HUES64 (cell line): ENCODE results near the gene TLX2.

Source experiments
- H3K27ac ChIP-seq: 2 replicates; pipeline ENCODE4 v1.7.0; 2013; ENCODE audit warnings: low read depth, low read length, inconsistent platforms
- H3K27me3 ChIP-seq: 2 replicates; pipeline ENCODE4 v1.6.1; 2013; ENCODE audit warnings: mild to moderate bottlenecking, low read length; ENCODE audit not compliant: insufficient read depth
- H3K36me3 ChIP-seq: 2 replicates; pipeline ENCODE4 v1.6.1; 2013; ENCODE audit warnings: mild to moderate bottlenecking, low read length; ENCODE audit not compliant: insufficient read depth
- H3K4me1 ChIP-seq: 2 replicates; pipeline ENCODE4 v1.6.1; 2013; ENCODE audit warnings: mild to moderate bottlenecking, low read length, moderate library complexity; ENCODE audit not compliant: insufficient read depth
- H3K4me3 ChIP-seq: 2 replicates; pipeline ENCODE4 v1.5.1; 2013; ENCODE audit warnings: mild to moderate bottlenecking, low read length, moderate library complexity
- H3K9ac ChIP-seq: 2 replicates; pipeline ENCODE4 v1.6.1; 2013; ENCODE audit warnings: mild to moderate bottlenecking, low read depth, low read length
- H3K9me3 ChIP-seq: 2 replicates; pipeline ENCODE4 v1.6.1; 2013; ENCODE audit warnings: low read depth, low read length; ENCODE audit not compliant: insufficient read depth
- WGBS: fragments of 150-250, 120-280 bp; methylation state at CpG from one replicate; pipeline ENCODE4 v1.1.7; 2013; ENCODE audit warnings: missing lambda C conversion rate; 5-methylcytosine and 5-hydroxymethylcytosine counted together

Gene TLX2

DNA sequence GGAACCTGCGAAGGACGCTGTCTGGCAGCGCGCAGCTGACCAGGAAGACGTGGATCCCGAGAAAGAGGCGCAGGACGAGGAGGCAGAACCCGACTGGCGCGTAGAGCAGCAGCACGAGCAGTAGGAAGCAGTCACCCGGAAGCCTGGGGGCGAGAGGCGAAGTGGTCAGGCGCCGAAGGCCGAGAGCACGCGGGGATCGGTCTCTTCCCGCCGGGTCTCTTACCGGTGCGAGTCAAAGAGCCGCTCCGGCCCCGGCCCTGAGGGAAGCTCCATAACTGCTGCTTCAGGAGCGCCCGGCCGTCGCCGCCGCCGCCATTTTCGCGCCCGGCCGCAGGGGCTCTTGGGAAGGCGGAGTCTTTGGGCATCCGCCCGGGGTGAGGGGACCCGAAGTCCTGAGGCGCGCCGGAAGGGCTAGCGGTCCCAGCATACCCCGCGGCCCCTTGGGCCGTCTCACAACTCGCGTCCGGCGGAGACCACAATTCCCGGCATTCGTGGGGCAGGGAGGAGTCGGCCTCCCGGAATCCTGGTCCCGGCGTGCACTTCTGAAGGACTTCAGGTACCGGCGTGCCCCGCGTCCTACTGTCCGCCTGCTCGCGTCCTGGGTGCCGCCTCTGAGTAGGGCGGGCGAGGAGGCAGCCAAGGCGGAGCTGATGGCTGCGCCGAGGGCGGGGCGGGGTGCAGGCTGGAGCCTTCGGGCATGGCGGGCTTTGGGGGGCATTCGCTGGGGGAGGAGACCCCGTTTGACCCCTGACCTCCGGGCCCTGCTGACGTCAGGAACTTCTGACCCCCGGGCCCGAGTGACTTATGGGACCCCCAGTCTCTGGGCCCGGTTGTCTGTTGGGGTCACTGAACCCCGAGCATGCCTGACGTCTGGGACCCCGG is 15.3 kb downstream of the TLX2 start, which contains the start of the genes AUP1 and HTRA2:
TSS of gene AUP1 (minus strand) at position 350 of the 882 bp plus-strand sequence. CDS start at position 273, 77 bp downstream.
TSS of gene HTRA2 (plus strand) at position 577 of the 882 bp plus-strand sequence. CDS start at position 651, 74 bp downstream.
- under 1% methylated on average over 87 of the region's 87 CpGs for WGBS
- Histone ChIP-seq H3K36me3 (peaks cover 51% of the 10 kb centered on the region), H3K27ac (peak within 1 kb of the TSS; percentile 83)

DNA sequence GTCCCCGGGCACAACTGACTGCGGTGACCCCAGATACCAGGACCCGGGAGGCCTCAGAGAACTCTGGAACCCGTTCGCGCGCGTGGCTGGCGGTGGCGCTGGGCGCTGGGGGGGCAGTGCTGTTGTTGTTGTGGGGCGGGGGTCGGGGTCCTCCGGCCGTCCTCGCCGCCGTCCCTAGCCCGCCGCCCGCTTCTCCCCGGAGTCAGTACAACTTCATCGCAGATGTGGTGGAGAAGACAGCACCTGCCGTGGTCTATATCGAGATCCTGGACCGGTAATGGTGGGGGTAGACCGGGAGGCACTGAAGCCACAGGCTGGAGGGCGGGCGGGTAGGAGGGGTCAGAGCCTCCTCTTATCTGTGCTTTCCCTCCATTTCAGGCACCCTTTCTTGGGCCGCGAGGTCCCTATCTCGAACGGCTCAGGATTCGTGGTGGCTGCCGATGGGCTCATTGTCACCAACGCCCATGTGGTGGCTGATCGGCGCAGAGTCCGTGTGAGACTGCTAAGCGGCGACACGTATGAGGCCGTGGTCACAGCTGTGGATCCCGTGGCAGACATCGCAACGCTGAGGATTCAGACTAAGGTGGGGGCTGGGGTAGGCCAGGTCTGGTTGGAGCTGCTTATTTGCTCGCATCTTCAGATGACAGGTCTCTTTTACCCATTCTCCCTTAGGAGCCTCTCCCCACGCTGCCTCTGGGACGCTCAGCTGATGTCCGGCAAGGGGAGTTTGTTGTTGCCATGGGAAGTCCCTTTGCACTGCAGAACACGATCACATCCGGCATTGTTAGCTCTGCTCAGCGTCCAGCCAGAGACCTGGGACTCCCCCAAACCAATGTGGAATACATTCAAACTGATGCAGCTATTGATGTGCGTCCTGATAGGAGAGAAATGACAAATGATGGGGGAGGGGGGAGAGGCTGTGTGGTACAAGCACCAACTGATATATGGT is 16.3 kb downstream of the TLX2 start:
- Histone ChIP-seq H3K27ac (0 out of 2 replicates have a peak overlapping the region, but pooled peaks have one; percentile 41), H3K27me3 (no peaks in the 10 kb centered on the region), H3K4me1 (peaks cover 4% of the 10 kb centered on the region; the same call in 1 of the 2 replicates), H3K9ac (peak overlapping the region; percentile 80), H3K9me3 (no peaks in the 10 kb centered on the region), H3K36me3 (peaks cover 51% of the 10 kb centered on the region), H3K4me3 (peak overlapping the region; percentile 90)
- 10% methylated on average over 54 of the region's 54 CpGs for WGBS

More for the DNA sequence above, 15.3 kb downstream of the TLX2 start, which contains the start of the genes AUP1 and HTRA2:
- H3K4me3 ChIP-seq: peak within 1 kb of the TSS; percentile 90
- no peaks in the 10 kb centered on the region for H3K27me3 ChIP-seq
- no peaks in the 10 kb centered on the region for H3K9me3 ChIP-seq
- peaks cover 4% of the 10 kb centered on the region; the same call in 1 of the 2 replicates for H3K4me1 ChIP-seq
- peak within 1 kb of the TSS; percentile 93 for H3K9ac ChIP-seq

DNA sequence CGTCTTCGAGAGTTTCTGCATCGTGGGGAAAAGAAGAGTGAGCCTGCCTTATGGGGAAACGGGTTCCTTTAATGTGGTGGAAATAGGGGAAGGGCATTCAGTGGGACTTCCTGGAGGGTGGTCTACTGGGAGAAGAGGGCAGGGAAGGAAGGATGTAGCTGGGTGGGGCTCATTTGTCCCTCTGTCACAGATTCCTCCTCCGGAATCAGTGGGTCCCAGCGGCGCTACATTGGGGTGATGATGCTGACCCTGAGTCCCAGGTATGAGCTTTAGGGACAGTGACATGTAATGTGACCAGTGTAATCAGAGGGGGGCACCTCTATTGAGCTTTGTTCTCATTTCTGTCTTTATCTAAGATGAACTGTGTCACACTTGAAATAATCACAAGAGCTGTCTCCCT is 17.4 kb downstream of the TLX2 start:
- H3K4me3 ChIP-seq: no peak overlapping the region
- H3K9me3 ChIP-seq: no peaks in the 10 kb centered on the region
- no peak overlapping the region for H3K9ac ChIP-seq
- 86% methylated on average over 7 of the region's 7 CpGs for WGBS
- peaks cover 4% of the 10 kb centered on the region; the same call in 1 of the 2 replicates for H3K4me1 ChIP-seq
- H3K27ac ChIP-seq: no peak overlapping the region
- H3K36me3 ChIP-seq: peaks cover 46% of the 10 kb centered on the region
- no peaks in the 10 kb centered on the region for H3K27me3 ChIP-seq

DNA sequence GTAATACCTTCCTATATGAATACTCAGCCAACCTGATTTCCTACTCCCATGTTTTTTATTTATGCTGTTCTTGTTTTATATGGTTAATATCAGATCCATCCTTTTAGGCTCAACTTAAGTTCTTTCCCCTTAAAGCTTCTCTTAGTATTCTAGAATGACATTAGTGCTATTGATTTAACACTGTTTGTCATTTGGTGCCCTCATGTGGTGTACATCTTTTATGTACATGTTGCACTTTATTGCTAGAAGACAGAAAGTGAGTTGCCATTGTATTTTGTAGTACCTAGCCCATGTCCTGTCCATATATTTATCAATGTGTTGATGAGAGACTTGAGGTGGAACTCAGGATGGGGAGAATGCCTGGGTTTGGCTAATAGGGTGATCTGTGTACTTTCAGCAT is 18.0 kb downstream of the TLX2 start:
- Histone ChIP-seq H3K27ac (no peak overlapping the region), H3K9ac (no peak overlapping the region), H3K4me3 (no peak overlapping the region), H3K27me3 (no peaks in the 10 kb centered on the region), H3K4me1 (peaks cover 4% of the 10 kb centered on the region; the same call in 1 of the 2 replicates), H3K36me3 (peaks cover 40% of the 10 kb centered on the region), H3K9me3 (no peaks in the 10 kb centered on the region)

DNA sequence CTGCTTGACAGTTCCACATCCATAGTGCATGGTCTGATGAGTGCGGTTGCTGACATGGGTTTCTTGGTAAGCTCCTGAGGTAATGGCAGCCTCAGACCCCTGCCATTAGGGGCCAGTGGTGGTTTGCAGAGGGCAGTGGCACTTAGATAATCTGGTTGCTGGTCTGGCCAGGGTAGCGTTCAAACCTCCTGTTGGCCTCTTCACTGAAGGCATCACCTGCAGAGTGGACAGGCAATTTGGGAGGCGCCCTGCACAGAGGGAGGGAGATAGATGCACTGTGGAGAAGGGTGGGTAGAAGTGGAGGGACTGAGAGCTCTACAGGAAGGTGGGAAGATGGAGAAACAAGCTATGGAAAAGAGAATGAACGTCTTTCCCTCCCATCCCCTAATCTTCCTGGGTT is 19.2 kb downstream of the TLX2 start:
- H3K36me3 ChIP-seq: peaks cover 30% of the 10 kb centered on the region
- no peak overlapping the region for H3K9ac ChIP-seq
- 89% methylated on average over 4 of the region's 4 CpGs for WGBS
- H3K4me3 ChIP-seq: no peak overlapping the region
- no peak overlapping the region for H3K27ac ChIP-seq
- peaks cover 3% of the 10 kb centered on the region; the same call in 1 of the 2 replicates for H3K4me1 ChIP-seq
- H3K27me3 ChIP-seq: no peaks in the 10 kb centered on the region
- no peaks in the 10 kb centered on the region for H3K9me3 ChIP-seq

DNA sequence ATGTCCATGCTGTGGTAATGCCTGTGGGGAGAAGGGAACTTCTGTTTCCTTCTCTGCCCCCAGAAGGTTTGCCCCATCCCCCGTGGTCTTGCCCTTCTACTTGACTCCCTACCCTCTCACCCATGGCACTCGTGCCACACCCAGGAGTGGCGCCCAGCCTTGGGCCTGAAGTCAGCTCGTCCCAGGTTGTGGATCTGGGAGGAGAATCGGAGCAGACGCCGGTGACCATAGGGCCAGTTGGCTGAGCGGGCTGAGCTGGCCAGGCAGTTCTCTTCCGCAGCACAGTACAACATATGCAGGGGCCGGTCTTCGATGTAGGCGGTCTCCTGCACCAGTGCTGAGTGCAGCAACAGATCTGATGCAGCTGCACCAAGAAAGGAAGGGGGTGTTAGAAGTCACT is 20.2 kb downstream of the TLX2 start:
- no peak overlapping the region for H3K27ac ChIP-seq
- no peak overlapping the region for H3K4me3 ChIP-seq
- 0 out of 2 replicates have a peak, but pooled peaks cover 4% of the 10 kb centered on the region for H3K4me1 ChIP-seq
- H3K27me3 ChIP-seq: no peaks in the 10 kb centered on the region
- no peaks in the 10 kb centered on the region for H3K9me3 ChIP-seq
- WGBS: 95% methylated on average over 12 of the region's 12 CpGs
- H3K36me3 ChIP-seq: peaks cover 30% of the 10 kb centered on the region
- H3K9ac ChIP-seq: no peak overlapping the region

DNA sequence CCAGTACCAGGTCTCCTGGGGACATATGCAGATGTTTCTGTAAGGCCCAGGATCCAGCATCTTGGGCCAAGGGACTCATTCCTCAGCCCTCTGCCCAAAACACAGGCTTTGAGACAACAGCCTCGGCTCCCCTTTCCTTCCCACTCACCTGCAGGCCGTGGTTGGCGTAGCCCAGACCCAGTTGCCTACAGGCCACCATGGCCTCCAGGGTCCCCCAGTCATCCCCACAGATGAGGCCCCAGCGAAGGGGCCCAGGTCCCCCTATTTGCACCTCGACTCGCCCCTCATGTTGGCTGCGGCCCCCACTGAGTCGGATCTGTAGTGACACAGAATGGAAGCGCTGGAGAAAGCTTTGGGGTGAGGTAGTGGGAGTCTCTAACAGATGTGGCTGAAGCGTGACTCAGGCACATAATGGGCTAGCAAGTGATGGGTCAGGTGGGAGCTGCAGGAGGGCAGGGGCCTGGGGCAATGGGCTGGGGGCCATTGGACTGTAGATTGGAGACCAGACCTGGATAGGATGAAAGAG is 21.3 kb downstream of the TLX2 start:
- no peaks in the 10 kb centered on the region for H3K27me3 ChIP-seq
- no peak overlapping the region for H3K27ac ChIP-seq
- 95% methylated on average over 10 of the region's 10 CpGs for WGBS
- H3K4me1 ChIP-seq: 0 out of 2 replicates have a peak, but pooled peaks cover 4% of the 10 kb centered on the region
- no peak overlapping the region for H3K9ac ChIP-seq
- H3K4me3 ChIP-seq: no peak overlapping the region
- peaks cover 32% of the 10 kb centered on the region for H3K36me3 ChIP-seq
- H3K9me3 ChIP-seq: no peaks in the 10 kb centered on the region

DNA sequence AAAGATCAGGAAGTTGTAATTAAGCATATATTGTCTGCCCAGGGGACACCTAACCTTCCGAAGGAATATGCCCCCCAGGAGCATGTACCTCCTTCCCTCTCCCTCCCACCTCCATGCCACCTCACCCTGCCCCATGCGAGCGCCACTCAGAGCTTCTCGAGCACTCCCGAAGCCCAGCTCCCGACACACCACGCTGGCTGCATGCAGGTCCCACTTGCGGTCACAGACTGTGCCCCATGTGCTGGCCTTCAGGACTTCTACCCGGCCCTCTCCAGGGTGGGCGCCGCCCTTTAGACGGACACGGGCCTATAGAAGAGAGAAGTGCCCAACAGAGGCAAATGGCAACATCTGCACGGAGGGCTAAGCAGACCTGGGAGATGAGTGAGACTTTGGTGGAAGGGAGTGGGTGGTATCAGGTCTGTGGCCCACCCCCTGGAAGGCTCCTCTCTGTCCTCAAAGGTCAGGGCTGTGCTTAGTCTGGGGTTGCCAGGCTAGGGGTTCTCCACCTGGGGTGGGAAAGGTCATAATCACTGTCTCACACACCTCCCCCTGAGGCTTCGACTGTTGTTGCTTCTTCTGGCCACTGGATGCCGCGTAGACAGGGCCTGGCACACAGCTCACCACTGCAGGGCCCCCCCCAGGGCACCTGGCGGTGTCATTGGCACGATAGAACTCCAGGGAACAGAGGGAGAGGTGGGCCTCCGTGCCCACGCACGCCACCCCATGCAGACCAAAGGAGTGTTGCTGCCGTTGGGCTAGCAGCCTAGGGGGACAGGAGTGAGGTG is 22.1 kb downstream of the TLX2 start:
- peaks cover 27% of the 10 kb centered on the region for H3K36me3 ChIP-seq
- WGBS: 93% methylated on average over 23 of the region's 23 CpGs
- no peak overlapping the region for H3K9ac ChIP-seq
- H3K27me3 ChIP-seq: no peaks in the 10 kb centered on the region
- 0 out of 2 replicates have a peak, but pooled peaks cover 4% of the 10 kb centered on the region for H3K4me1 ChIP-seq
- no peak overlapping the region for H3K4me3 ChIP-seq
- no peak overlapping the region for H3K27ac ChIP-seq
- no peaks in the 10 kb centered on the region for H3K9me3 ChIP-seq

DNA sequence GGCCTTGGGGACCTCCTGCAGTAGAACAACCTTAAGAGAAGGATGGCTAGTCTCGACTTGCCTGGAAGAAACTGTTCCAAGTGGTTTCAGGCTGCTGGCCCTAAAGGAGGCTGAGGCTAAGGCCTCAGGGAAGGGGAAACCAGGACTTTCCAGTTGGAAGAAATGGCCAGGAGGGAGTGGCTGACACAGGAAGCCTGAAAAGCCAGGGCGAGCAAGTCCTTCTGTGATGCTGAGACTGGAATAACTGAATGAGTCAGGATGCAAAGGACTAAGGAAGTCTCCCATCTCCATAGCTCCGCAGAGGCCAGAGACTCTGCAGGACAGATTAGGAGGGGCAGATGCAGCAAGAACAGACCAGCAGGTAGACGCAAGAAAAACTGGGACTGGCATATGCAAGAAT is 22.9 kb downstream of the TLX2 start:
- peaks cover 20% of the 10 kb centered on the region for H3K36me3 ChIP-seq
- no peaks in the 10 kb centered on the region for H3K9me3 ChIP-seq
- no peak overlapping the region for H3K27ac ChIP-seq
- no peak overlapping the region for H3K4me3 ChIP-seq
- H3K27me3 ChIP-seq: no peaks in the 10 kb centered on the region
- 74% methylated on average over 4 of the region's 4 CpGs for WGBS
- H3K9ac ChIP-seq: no peak overlapping the region
- H3K4me1 ChIP-seq: 0 out of 2 replicates have a peak, but pooled peaks cover 4% of the 10 kb centered on the region

DNA sequence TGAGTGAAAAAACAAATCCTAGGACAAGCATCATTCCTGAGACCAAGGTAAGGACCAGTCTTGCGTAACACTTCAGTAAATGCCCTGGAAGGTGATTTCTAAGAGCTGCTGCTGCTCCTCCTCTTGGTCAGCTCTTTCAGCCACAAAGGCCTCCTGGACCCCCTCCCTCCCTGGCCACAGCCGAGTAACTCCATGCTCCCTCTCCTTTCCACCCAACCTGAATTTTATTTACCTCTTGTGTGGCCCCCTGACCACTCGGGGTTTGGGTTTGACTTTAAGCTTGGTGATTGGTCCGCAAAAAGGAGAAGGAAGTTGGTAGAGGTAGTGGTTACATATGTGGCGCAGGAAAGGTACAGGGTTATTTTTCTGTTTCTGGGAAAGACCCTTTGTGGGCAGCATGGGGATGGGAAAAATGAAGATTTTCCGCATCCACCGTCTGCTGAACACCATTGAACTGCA is 24.7 kb downstream of the TLX2 start:
- peaks cover 2% of the 10 kb centered on the region for H3K36me3 ChIP-seq
- H3K27me3 ChIP-seq: no peaks in the 10 kb centered on the region
- no peak overlapping the region for H3K27ac ChIP-seq
- no peak overlapping the region for H3K4me3 ChIP-seq
- no peak overlapping the region for H3K9ac ChIP-seq
- no peaks in the 10 kb centered on the region for H3K9me3 ChIP-seq
- WGBS: 90% methylated on average over 7 of the region's 7 CpGs
- H3K4me1 ChIP-seq: 0 out of 2 replicates have a peak, but pooled peaks cover 4% of the 10 kb centered on the region
